NCI-H510A (cell line): ENCODE data around the gene FHAD1.
A peak's percentile ranks its signal among the peaks of the same experiment; 100 is the strongest.
"Not testable (repeated sequence)": the region's sequence is repeated elsewhere in the genome, so short reads cannot be mapped to it uniquely, and the experiment has no call there.

ENCODE experiments used
- DNase-seq: peaks from one replicate; lab custom pipeline; 2025; lab: John Stamatoyannopoulos, UW

FHAD1 gene

GRCh38 chr1:15276691-15277446 lies 29.8 kb downstream of the FHAD1 start:
- DNase-seq: no peak

- no peak for DNase-seq
Observed at GRCh38 chr1:15277447-15277838, 30.4 kb downstream of the FHAD1 start.

DNA sequence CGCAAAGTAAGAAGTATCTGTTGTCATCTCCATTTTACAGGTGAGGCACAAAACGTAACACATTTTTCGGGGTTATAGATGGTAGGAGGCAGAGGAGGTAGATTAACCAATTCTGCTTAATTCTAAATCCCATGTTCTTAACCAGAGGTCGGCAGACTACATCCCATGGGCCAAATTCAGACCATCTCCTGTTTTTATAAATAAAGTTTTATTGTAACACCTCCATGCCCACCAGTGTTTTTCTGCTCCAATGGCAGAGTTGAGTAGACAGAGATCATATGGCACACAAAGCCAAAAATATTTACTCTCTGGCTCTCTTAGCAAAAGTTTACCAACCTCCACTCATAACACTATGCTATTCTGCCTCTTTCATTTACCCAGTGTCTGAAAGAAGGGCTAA lies 30.9 kb downstream of the FHAD1 start:
- no peak for DNase-seq

- no peak for DNase-seq
Observed at GRCh38 chr1:15279576-15280230, 32.7 kb downstream of the FHAD1 start.

DNA sequence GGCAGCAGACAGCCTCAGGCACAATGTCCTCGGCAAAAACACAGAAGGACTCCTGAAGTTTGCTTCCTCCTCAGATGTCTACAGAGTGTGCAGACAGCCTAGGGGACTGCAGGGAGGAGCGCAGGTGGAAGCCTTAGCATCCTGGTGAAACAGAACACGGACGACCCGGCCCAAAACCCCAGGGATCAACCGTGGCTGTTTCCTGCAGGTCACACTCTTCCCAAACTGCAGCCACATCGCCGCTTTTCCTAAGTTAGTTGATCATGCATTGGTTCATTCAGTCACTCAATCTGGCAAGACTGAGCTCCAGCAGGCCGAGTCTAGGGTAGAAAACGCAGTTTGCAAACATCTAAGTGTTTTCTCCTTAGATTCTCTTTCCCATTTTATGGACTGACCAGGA lies 33.4 kb downstream of the FHAD1 start:
- no peak for DNase-seq

GRCh38 chr1:15282038-15282437 lies 35.0 kb downstream of the FHAD1 start:
- DNase-seq: no peak

DNA sequence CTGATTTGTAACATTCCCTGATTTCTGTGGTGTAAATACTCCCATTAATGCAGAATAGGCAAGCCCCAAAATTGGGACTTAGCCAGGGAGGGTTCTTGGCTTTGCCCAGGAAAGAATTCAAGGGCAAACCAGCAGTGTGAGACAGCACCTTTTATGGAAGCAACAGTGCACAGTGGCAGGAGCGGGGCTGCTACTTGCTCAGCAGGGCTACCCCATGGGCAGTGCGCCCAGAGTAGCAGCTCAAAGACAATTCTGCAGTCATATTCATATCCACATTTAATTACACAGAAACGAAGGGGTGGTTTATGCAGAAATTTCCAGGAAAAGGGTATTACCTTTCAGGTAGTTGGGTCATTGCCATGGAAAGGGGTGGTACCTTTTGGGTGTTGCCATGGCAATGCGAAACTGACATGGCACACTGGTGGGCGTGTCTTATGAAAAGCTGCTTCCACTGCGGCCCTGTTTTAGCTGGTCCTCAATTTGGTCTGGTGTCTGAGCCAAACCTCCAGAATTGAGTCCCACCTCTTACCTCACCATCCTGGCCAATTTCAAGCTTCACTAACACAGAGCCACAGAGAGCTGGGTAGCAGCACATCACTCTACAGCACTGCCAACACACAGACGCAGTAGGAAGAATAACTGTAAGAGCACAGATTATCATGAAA lies 35.9 kb downstream of the FHAD1 start:
- no peak for DNase-seq

GRCh38 chr1:15283526-15283925 lies 36.5 kb downstream of the FHAD1 start:
- DNase-seq: no peak

- DNase-seq: no peak
Observed at GRCh38 chr1:15286452-15286851, 39.4 kb downstream of the FHAD1 start.

DNA sequence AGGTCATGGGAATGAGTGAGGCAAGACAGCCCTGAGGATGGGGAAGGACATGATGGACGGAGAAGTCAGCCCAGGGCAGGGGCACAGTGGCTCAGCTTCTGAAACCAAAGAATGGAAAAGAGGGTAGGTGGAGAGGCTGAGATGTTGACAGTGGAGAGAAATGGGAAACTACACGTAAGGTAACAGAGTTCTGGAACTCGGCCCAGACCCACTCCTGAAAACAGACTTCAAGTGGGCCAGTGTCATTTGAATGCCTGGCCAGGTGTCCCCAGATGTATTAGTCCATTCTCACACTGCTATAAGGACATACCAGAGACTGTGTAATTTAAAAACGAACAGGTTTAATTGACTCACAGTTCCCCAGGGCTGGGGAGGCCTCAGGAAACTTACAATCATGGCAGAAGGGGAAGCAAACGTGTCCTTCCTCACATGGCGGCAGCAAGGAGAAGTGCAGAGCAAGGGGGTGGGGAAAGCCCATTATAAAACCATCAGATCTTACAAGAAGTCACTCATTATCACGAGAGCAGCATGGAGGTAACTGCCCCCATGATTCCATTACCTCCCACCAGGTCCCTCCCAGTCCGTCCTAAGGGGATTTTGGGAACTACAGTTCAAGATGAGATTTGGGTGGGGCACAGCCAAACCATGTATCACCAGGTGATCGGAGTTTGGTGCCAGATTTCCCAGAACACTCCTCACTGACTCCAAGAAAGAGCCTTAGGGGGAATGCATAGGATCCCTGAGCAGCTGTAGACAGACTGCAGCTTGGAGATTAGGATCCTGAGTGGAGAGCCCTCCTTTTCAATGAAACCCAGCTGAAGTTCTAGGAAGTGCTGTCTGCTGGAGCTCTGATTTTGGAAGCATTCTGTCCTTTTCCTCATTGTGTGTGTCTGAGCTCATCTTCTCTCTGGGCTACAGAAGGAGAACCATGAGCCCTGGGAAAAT lies 40.3 kb downstream of the FHAD1 start:
- no peak for DNase-seq

- no peak for DNase-seq
Observed at GRCh38 chr1:15288173-15288926, 41.3 kb downstream of the FHAD1 start.

- DNase-seq: no peak
Observed at GRCh38 chr1:15289251-15289651, 42.2 kb downstream of the FHAD1 start.

DNA sequence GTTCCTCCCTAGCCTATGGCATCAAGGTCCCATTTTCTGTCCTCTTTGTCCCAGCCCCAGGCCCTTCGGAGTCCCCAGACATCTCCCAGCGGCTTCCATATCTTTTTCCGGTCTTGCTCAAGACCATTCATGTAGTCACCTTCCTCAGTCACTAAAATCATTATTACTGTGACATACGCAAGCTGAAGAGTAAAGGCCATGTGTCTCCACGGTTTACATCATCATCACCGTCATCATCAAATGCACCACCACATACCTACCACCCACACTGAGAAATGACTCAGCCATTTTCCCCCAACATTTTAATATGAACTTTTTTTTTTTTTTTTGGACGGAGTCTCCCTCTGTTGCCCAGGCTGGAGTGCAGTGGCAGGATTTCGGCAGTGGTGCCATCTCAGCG lies 43.4 kb downstream of the FHAD1 start:
- DNase-seq: no peak

- no peak for DNase-seq
Observed at GRCh38 chr1:15295696-15296095, 48.7 kb downstream of the FHAD1 start.

GRCh38 chr1:15296585-15297321 lies 49.7 kb downstream of the FHAD1 start:
- no peak for DNase-seq

DNA sequence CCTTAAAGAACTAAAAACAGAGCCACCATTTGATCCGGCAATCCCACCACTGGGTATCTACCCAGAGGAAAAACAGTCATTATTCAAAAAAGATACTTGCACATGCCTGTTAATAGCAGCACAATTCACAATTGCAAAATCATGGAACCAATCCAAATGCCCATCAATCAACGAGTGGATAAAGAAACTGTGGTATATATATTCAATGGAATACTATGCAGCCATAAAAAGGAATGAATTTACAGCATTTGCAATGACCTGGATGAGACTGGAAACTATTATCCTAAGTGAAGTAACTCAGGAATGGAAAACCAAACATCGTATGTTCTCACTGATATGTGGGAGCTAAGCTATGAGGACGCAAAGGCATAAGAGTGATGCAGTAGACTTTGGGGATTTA lies 51.0 kb downstream of the FHAD1 start:
- not testable (repeated sequence) for DNase-seq

DNA sequence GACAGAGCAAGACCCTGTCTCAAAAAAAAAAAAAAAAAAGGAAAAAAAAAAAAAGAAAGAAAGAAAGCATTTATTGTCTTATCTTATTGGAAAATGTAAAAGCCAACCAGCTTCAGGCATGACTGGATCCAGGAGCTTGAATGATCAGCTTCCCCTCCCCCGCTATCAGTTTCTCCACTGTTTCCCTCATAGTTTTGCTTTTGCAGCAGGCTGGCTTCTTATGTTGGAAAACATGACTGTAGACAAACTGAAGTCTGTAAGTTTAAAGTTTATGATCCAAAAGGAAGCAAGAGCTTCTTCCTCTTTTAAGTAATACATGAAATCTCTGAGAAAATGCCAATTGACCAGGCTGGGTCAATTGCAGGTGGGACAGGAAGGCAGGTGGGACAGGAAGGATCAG lies 52.2 kb downstream of the FHAD1 start:
- no peak for DNase-seq

DNA sequence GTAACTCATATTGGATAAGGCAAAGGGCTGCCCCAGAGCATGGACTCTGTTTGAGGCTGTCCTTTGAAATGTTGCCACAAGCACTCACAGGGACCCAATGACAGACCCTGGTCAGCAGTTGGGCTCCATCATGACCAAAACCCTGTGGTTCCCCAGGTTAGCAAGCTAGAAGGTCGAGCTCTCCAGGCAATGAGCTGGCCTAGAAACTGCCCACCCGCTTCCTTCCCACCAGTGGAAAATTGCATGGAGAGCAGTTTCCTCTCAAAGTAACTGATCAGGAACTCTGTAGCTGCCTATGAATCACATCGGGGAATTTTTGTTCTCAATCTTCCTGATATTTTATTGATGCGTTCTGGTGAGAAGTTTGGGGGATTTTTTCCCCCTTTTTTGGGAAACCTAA lies 52.8 kb downstream of the FHAD1 start:
- no peak for DNase-seq

- no peak for DNase-seq
Observed at GRCh38 chr1:15303935-15304334, 56.9 kb downstream of the FHAD1 start.

DNA sequence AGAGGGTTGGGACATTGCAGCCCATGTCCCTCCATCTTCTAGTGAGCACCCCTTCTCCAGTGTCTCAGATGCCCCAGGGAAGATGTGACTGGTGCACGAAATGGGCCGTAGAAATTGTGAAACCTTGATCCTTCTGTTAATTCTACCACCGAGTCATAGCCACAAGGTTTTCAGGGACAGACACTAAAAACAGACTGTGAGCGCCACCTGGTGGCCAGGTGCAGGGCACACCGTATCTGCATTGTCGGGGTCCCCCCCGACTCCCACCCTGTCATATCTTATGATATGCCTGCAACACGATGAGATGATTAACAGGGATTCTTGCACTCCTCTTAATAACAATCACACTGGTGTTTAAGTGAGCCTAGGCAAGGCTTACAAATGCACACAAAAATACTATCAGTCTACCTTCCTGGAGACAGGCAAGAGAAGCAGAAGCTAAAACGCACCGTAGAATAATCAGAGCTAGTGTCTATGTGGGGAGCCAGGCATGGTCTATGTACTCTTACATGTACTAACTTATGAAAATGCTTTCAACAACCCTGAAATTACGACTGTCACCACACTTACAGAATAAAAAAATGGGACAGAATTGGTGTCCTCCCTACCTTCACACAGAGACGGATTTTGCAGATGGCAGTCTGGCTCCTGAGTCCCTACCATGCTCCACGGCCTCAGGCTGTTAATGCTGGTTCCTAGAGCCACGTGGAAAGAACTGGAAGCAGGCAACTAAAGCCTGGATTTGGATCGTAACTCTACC lies 57.9 kb downstream of the FHAD1 start:
- DNase-seq: peak; percentile 53
